Suppressor macrophage treated with lipopolysaccharide for 4 hours (primary cell): ENCODE measurements around the gene DPEP1.

Experiments
- DNase-seq: peaks from one replicate; pipeline ENCODE4 v3.0.0-alpha.2; 2020

DPEP1 gene

DNA sequence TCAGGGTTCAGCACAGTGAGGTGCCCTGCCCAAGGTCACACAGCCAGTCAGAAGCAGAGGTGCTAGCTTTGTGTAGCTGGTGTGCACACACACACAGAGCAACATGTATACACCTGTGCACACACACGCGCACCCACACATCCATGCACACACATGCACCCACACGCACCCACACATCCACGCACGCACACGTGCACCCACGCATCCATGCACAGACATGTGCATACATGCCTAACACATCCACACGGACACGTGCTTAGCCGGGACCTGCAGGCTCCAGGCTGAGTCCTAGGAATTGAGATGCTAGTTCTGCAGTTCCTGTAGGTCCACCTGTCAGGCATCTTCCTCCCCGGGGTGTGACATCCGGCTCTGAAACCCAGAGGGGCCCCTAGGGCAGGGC is 13.0 kb upstream of the DPEP1 start:
- no peak for DNase-seq

- DNase-seq, result no peak
Measured at GRCh38 chr16:89600956-89601355, 12.5 kb upstream of the DPEP1 start.

DNA sequence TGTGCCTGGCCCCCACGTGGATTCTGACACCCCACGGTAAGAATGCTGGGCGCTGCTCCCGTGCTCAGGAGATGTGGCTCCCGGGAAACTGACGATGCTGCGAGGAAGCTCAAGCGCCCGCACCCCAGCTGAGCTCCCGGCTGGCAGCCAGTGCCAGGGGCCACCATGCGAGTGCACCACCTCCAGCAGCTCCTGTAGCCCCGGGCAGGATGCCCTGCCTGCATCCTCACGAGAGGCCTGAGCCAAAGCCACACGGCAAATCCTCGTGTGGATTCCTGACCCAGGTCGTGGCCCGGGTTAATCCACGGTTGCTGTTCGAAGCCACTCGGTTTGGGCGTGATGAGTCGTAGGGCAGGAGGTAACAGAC is 11.6 kb upstream of the DPEP1 start:
- no peak for DNase-seq

GRCh38 chr16:89602273-89602951 is 11.0 kb upstream of the DPEP1 start:
- DNase-seq, result peak; percentile 64

DNA sequence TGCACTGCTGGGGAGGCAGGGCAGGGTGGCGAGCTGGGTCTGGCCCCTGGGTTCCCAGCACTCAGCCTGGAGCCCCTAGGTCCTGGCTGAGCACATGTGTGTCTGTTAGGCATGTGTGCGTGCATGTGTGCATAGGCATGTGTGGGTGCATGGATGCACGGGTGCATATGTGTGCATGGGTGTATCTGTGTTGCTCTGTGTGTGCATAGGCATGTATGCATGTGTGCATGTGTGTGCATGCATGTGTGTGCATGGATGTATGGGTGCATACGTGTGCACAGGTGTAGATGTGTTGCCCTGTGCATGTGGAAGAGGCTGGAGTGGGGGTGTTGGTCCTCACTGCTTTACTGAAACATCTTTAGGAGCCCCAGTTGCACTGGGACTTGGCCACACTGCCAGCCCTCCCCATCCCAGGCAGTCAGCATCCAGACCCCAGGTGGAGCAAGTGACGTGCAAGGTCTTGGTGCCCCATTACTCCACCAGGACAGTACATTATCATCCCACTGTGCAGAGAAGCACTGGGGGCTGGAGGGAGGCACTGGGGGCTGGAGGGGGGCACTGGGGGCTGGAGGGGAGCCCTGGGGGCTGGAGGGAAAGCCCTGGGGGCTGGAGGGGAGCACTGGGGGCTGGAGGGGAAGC is 10.4 kb upstream of the DPEP1 start:
- DNase-seq, result no peak

GRCh38 chr16:89604764-89605163 is 8.7 kb upstream of the DPEP1 start:
- no peak for DNase-seq

GRCh38 chr16:89605186-89605970 is 8.1 kb upstream of the DPEP1 start:
- DNase-seq, result no peak

- no peak for DNase-seq
Measured at GRCh38 chr16:89606006-89606405, 7.4 kb upstream of the DPEP1 start.

GRCh38 chr16:89607453-89607852 is 6.0 kb upstream of the DPEP1 start:
- no peak for DNase-seq

GRCh38 chr16:89607937-89608740 is 5.3 kb upstream of the DPEP1 start:
- no peak for DNase-seq

GRCh38 chr16:89610108-89610453 is 3.4 kb upstream of the DPEP1 start:
- DNase-seq, result no peak

DNA sequence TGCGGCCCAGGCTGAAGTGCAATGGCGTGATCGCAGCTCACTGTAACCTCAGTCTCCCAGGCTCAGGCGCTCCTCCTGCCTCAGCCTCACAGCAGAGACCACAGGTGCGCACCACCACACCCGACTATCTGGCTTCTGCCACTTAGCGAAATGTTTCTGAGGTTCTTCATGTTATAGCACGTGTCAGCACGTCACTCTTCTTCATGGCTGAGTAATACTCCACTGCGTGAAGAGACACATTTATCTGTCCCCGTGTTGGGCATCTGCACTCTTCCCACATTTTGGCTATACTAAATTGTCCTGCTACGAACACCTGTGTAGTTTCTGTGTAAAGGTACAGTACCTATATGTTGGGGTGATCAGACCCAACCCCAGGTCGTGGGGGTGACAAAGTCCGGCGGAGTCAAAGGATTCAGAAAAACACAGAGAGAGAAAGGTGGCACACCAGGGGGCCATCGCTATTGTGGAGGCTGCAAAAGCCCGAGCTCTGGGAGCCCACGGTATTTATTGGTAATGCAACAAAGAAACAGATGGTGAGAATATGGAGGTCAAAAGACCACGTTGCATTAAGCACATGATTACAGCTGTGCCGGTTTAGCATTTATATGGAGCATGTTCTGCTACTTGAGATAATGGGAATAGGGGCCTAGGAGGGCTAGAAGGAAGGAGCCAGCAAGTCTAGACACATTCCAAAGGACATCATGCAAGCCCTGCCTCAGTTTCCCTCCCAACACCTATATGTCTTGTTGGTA is 851 bp upstream of the DPEP1 start:
- DNase-seq, result no peak

DNA sequence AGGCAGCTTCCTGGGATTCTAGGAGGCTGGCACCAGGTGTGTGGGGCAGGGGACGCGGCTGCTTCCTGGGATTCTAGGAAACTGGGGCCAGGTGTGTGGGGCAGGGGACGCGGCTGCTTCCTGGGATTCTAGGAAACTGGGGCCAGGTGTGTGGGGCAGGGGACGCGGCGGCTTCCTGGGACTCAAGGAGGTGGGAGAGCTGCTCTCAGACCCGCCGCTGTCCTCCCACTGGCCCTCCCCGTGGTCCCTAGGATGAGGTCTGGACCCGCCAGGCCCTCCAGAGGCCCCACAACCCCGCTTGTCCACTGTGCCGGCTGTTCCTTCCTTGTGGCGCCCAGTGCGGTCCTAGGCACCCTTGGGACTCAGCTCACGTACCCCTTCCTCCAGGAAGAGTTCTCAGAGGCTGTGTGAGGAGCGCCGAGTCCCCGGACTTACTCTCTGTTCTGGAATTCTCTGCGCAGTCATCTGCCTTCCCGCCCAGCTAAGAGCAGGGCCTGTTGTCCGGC is 565 bp downstream of the DPEP1 start:
- no peak for DNase-seq

GRCh38 chr16:89615176-89615575 is 1.7 kb downstream of the DPEP1 start:
- no peak for DNase-seq

- peak; percentile 49 for DNase-seq
Measured at GRCh38 chr16:89615596-89616090, 2.2 kb downstream of the DPEP1 start.

DNA sequence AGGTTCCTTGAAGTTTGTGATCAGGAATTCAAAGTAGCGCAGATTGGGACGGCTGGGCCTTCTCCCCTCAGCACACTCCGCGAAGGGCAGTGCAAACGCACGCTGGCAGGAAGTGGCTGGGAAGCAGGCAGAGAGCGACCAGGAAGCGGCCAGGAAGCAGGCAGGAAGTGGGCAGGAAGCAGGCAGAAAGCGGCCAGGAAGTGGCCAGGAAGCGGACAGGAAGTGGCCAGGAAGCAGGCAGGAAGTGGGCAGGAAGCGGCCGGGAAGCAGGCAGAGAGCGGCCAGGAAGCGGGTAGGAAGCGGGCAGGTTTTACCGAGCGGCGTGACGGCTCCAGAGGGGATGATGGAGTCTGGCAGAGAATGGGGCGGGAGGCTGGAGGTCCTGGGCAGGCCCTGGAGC is 3.2 kb downstream of the DPEP1 start:
- no peak for DNase-seq

DNA sequence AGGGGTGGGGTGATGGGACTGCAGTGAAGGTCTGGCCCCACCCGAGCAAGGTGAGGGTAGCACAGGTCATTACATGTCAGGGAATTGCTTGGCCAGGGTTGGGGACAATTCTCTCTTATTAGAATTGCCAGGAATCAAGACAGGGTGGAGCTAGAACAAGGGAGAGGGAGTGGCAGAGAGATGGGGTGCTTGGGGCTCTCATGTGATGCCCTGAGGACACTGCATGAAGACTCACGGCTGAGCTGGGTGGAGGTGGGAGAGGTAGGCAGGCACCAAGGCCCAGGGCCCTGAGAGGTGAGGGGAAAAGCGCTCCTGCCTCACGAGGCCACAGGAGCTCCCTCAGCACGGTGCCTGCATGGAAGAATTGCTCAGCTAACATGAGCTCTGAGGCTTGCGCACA is 3.6 kb downstream of the DPEP1 start:
- no peak for DNase-seq

- no peak for DNase-seq
Measured at GRCh38 chr16:89618109-89618998, 4.9 kb downstream of the DPEP1 start.

GRCh38 chr16:89619840-89620239 is 6.4 kb downstream of the DPEP1 start:
- DNase-seq, result no peak

GRCh38 chr16:89620406-89620841 is 7.0 kb downstream of the DPEP1 start:
- no peak for DNase-seq

DNA sequence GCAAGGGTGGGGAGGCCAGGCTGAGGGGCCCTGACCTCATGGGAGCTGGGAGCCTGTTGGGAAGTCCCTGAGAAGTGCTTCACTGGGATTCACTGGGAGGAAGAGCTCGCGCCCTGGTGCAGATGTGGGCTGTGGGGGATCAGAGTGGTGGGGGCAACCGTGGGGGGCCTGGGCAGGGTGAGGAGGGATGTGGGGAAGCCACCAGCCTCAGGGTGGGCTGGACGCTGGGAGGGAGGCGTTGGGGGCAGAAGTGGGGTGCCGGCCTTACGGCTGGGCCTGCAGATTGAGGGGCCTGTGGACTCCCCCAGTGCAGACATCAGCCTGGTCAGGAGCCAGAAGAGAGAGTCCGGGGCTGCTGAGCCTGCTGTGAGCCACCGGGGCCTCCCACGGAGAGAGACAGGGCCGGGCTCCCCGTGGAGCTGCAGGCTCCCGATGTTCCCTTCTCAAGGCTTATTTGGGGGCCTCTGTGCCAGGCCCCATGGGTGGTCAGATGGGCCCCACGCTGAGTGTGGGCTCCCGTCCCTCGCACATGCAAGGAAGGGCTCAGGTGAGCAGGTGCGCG is 7.8 kb downstream of the DPEP1 start:
- no peak for DNase-seq
